ENCODE results near the gene PCNA.

DNA sequence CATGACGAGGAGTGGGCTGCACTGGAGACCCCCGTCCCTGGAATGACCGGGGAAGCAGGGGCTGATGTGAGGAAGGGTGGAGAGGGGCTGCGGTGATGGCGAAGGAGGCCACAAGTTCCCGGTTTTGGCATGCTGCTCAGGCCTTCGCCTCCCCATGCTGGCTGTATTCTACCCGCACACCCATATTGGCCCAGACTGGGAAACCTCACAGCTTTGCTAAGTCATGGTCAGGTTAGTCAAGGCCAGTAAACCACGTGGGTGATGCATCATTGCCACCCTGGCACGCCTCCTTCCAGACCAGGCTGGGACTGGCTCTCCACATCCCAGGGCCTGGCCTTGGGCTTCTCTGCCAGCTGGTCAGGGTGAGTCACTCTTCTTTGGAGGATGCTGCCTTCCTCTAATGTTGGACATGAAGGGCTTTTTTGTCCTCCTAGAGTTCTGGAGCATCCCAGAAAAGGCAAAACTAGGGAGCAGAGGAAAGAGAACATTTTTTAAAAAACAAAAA lies 53.8 kb downstream of the PCNA start:
- TF ChIP-seq POLR2A (IDR thresholded peaks at IDR 0.05), result no peak
- TF ChIP-seq, protein P1, sequence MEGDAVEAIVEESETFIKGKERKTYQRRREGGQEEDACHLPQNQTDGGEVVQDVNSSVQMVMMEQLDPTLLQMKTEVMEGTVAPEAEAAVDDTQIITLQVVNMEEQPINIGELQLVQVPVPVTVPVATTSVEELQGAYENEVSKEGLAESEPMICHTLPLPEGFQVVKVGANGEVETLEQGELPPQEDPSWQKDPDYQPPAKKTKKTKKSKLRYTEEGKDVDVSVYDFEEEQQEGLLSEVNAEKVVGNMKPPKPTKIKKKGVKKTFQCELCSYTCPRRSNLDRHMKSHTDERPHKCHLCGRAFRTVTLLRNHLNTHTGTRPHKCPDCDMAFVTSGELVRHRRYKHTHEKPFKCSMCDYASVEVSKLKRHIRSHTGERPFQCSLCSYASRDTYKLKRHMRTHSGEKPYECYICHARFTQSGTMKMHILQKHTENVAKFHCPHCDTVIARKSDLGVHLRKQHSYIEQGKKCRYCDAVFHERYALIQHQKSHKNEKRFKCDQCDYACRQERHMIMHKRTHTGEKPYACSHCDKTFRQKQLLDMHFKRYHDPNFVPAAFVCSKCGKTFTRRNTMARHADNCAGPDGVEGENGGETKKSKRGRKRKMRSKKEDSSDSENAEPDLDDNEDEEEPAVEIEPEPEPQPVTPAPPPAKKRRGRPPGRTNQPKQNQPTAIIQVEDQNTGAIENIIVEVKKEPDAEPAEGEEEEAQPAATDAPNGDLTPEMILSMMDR (IDR thresholded peaks at IDR 0.05), result no peak

All from prostate gland (tissue), 2 donors.